ENCODE results near the gene CARNS1.

- TF ChIP-seq CTCF (conservative IDR thresholded peaks at IDR 0.05; ENCODE audit: low read length) = peak; percentile 69
- TF ChIP-seq EZH2phosphoT487 (IDR thresholded peaks at IDR 0.05; ENCODE audit: borderline replicate concordance) = no peak
These were observed 24.1 kb downstream of the CARNS1 start for GRCh38 chr11:67439321-67440228.

Measured in Loucy (cell line).